ENCODE data around the gene ANKRD18A.

GRCh38 chr9:38643815-38644173 is 23.4 kb upstream of the ANKRD18A start:
- TF ChIP-seq CTCF (tag by site-specific recombination; IDR thresholded peaks at IDR 0.05): no peak
- TF ChIP-seq SETDB1 (IDR thresholded peaks at IDR 0.05; ENCODE audit: insufficient read length, low read length): no peak
- no peak for TF ChIP-seq ZNF211 (tag by site-specific recombination; IDR thresholded peaks at IDR 0.05; ENCODE audit: low read depth)
- TF ChIP-seq ZNF140 (tag by site-specific recombination; IDR thresholded peaks at IDR 0.05): no peak
- TF ChIP-seq, protein P1, sequence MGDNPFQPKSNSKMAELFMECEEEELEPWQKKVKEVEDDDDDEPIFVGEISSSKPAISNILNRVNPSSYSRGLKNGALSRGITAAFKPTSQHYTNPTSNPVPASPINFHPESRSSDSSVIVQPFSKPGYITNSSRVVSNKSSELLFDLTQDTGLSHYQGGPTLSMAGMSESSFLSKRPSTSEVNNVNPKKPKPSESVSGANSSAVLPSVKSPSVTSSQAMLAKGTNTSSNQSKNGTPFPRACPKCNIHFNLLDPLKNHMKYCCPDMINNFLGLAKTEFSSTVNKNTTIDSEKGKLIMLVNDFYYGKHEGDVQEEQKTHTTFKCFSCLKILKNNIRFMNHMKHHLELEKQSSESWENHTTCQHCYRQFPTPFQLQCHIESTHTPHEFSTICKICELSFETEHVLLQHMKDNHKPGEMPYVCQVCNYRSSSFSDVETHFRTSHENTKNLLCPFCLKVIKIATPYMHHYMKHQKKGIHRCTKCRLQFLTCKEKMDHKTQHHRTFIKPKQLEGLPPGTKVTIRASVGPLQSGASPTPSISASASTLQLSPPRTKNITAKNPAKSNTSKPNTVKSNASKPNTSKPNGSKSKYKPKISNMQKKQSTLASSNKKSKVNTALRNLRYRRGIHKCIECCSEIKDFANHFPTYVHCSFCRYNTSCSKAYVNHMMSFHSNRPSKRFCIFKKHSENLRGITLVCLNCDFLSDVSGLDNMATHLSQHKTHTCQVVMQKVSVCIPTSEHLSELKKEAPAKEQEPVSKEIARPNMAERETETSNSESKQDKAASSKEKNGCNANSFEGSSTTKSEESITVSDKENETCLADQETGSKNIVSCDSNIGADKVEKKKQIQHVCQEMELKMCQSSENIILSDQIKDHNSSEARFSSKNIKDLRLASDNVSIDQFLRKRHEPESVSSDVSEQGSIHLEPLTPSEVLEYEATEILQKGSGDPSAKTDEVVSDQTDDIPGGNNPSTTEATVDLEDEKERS (tag by site-specific recombination; IDR thresholded peaks at IDR 0.05): no peak
- no peak for TF ChIP-seq SP7 (tag by site-specific recombination; IDR thresholded peaks at IDR 0.05)

Data from HEK293 (cell line).